IPS-18c (cell line): ENCODE data around the gene TACC3.

Experiments used
- H3K4me3 ChIP-seq: 2 replicates; pipeline ENCODE4 v1.7.0; 2013; ENCODE audit warnings: low read depth, mild to moderate bottlenecking, low read length, moderate library complexity; ENCODE audit not compliant: insufficient read depth
- H3K9me3 ChIP-seq: one replicate; pipeline ENCODE4 v1.6.1; 2013; ENCODE audit warnings: mild to moderate bottlenecking, low read length, moderate library complexity; ENCODE audit not compliant: control insufficient read depth, insufficient read depth

The TACC3 gene

GRCh38 chr4:1772853-1773538 lies 51.7 kb downstream of the TACC3 start:
- no peak overlapping the region for H3K4me3 ChIP-seq
- no peaks in the 10 kb centered on the region for H3K9me3 ChIP-seq

- Histone ChIP-seq H3K4me3 (no peak overlapping the region), H3K9me3 (no peaks in the 10 kb centered on the region)
These were observed 52.4 kb downstream of the TACC3 start for GRCh38 chr4:1773754-1774153.

- no peak overlapping the region for H3K4me3 ChIP-seq
- H3K9me3 ChIP-seq = no peaks in the 10 kb centered on the region
These were observed 54.6 kb downstream of the TACC3 start for GRCh38 chr4:1775731-1776500.

GRCh38 chr4:1776521-1777161 lies 55.3 kb downstream of the TACC3 start:
- Histone ChIP-seq H3K9me3 (no peaks in the 10 kb centered on the region), H3K4me3 (no peak overlapping the region)

GRCh38 chr4:1777822-1778641 lies 56.7 kb downstream of the TACC3 start:
- peak overlapping the region; percentile 29; the same call in 1 of the 2 replicates for H3K4me3 ChIP-seq
- no peaks in the 10 kb centered on the region for H3K9me3 ChIP-seq

- Histone ChIP-seq H3K4me3 (no peak overlapping the region; the same call in 1 of the 2 replicates), H3K9me3 (no peaks in the 10 kb centered on the region)
These were observed 57.5 kb downstream of the TACC3 start for GRCh38 chr4:1778642-1779392.

- no peak overlapping the region for H3K4me3 ChIP-seq
- peaks cover 2% of the 10 kb centered on the region for H3K9me3 ChIP-seq
These were observed 58.5 kb downstream of the TACC3 start for GRCh38 chr4:1779588-1780382.

GRCh38 chr4:1780435-1780834 lies 59.1 kb downstream of the TACC3 start:
- Histone ChIP-seq H3K9me3 (peaks cover 2% of the 10 kb centered on the region), H3K4me3 (no peak overlapping the region)

- peaks cover 5% of the 10 kb centered on the region for H3K9me3 ChIP-seq
- H3K4me3 ChIP-seq = no peak overlapping the region
These were observed 61.7 kb downstream of the TACC3 start for GRCh38 chr4:1783015-1783414.

- Histone ChIP-seq H3K4me3 (no peak overlapping the region), H3K9me3 (peaks cover 5% of the 10 kb centered on the region)
These were observed 62.6 kb downstream of the TACC3 start for GRCh38 chr4:1783970-1784369.

- Histone ChIP-seq H3K9me3 (peaks cover 5% of the 10 kb centered on the region), H3K4me3 (no peak overlapping the region)
These were observed 63.1 kb downstream of the TACC3 start for GRCh38 chr4:1784395-1784788.

- Histone ChIP-seq H3K4me3 (no peak overlapping the region), H3K9me3 (peaks cover 5% of the 10 kb centered on the region)
These were observed 63.7 kb downstream of the TACC3 start for GRCh38 chr4:1784789-1785591.

- H3K4me3 ChIP-seq = no peak overlapping the region
- H3K9me3 ChIP-seq = peaks cover 5% of the 10 kb centered on the region
These were observed 64.3 kb downstream of the TACC3 start for GRCh38 chr4:1785592-1785991.

GRCh38 chr4:1786544-1787362 lies 65.4 kb downstream of the TACC3 start:
- Histone ChIP-seq H3K9me3 (peaks cover 5% of the 10 kb centered on the region), H3K4me3 (no peak overlapping the region)
